Nephron (organoid): ENCODE results near the gene BRME1.

Experiments
- H3K27ac Mint-ChIP-seq, 3 experiments: 2 replicates each; pipeline ENCODE4 v1.8.0; 2020; ENCODE audit warnings: mixed read lengths in 3 of 3, mild to moderate bottlenecking in 2 of 3, moderate library complexity in 1 of 3
- H3K27me3 Mint-ChIP-seq: 2 replicates; pipeline ENCODE4 v1.8.0; 2021; ENCODE audit warnings: low read depth, mild to moderate bottlenecking, moderate library complexity, mixed read lengths
- H3K36me3 Mint-ChIP-seq: 2 replicates; pipeline ENCODE4 v1.8.0; 2020; ENCODE audit warnings: low read depth, mixed read lengths
- H3K4me1 Mint-ChIP-seq: 2 replicates; pipeline ENCODE4 v1.8.0; 2020; ENCODE audit warnings: mixed read lengths
- H3K4me3 Mint-ChIP-seq, 3 experiments: 2 replicates each; pipeline ENCODE4 v1.8.0; 2020; ENCODE audit warnings: mild to moderate bottlenecking in 3 of 3, mixed read lengths in 3 of 3, moderate library complexity in 2 of 3
- H3K9me3 Mint-ChIP-seq: 2 replicates; pipeline ENCODE4 v1.8.0; 2020; ENCODE audit warnings: mixed read lengths
- TF ChIP-seq, protein P1 (sequence below), 3 experiments: fragments of 200-600 bp; sonication (generic); IDR thresholded peaks; one replicate each; pipeline ENCODE4 v1.5.0; 2021; ENCODE audit warnings: antibody characterized with exemption in 3 of 3; ENCODE audit not compliant: unreplicated experiment in 3 of 3

BRME1 gene

DNA sequence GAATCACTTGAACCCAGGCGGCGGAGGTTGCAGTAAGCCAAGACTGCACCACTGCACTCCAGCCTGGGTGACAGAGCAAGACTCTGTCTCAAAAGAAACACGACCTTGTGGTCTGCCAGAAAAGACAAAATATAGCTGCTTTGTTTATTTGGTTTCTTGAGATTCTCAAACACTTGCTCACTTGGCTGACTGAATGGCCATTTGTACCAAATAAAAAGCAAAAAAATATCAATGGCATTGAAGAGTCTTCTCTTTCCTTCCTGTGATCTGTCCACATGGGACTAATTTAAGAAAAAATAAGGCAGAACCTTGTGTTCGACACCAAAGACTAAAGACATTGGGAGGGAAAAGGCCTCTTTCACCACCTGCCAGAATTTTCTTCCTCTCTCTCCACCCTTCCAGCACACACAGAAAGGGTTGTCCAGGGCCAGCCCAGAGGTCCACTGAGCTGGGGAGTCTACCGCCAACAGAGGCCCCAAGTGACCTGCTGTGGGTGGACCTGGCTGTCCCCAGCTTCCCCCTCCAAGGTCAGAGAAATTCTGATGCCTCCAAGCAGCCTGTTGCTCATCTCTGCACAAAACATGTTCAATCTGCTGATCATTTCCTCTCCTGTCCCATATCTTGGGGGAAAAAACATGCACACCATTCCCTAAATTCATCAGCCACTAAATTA, 5.9 kb downstream of the BRME1 start:
- no peaks in the 10 kb centered on the region for H3K9me3 Mint-ChIP-seq
- H3K27ac Mint-ChIP-seq: peak overlapping the region in 2 of 3 experiments; percentile 21 to 39
- H3K36me3 Mint-ChIP-seq: no peaks in the 10 kb centered on the region
- no peak overlapping the region for H3K4me3 Mint-ChIP-seq
- TF ChIP-seq, protein P1, sequence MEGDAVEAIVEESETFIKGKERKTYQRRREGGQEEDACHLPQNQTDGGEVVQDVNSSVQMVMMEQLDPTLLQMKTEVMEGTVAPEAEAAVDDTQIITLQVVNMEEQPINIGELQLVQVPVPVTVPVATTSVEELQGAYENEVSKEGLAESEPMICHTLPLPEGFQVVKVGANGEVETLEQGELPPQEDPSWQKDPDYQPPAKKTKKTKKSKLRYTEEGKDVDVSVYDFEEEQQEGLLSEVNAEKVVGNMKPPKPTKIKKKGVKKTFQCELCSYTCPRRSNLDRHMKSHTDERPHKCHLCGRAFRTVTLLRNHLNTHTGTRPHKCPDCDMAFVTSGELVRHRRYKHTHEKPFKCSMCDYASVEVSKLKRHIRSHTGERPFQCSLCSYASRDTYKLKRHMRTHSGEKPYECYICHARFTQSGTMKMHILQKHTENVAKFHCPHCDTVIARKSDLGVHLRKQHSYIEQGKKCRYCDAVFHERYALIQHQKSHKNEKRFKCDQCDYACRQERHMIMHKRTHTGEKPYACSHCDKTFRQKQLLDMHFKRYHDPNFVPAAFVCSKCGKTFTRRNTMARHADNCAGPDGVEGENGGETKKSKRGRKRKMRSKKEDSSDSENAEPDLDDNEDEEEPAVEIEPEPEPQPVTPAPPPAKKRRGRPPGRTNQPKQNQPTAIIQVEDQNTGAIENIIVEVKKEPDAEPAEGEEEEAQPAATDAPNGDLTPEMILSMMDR (IDR thresholded peaks at IDR 0.05; ENCODE audit: unreplicated experiment in 3 of 3): no peak
- no peaks in the 10 kb centered on the region for H3K27me3 Mint-ChIP-seq
- peaks cover 5% of the 10 kb centered on the region for H3K4me1 Mint-ChIP-seq

DNA sequence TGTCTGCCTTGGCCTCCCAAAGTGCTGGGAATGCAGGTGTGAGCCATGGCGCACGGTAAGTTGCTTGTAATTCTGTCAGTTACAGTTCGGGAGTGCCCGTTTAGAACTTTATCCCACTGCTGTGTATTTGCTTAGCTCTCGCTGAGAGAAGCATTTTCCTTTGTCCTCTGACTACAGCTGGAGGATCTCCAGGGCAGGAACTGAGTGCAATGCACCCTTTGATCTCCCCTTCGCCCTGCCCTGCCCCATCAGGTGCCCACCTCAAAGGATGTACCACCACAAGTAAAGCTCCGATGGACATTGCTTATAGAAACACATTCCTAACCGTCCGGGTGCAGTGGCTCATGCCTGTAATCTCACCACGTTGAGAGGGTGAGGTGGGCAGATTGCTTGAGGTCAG, 6.5 kb downstream of the BRME1 start:
- Mint-ChIP-seq H3K27me3 (no peaks in the 10 kb centered on the region), H3K36me3 (no peaks in the 10 kb centered on the region), H3K9me3 (no peaks in the 10 kb centered on the region), H3K4me3 (no peak overlapping the region), H3K4me1 (peaks cover 5% of the 10 kb centered on the region), H3K27ac (no peak overlapping the region)
- TF ChIP-seq, protein P1 (IDR thresholded peaks at IDR 0.05; ENCODE audit: unreplicated experiment in 3 of 3): no peak

DNA sequence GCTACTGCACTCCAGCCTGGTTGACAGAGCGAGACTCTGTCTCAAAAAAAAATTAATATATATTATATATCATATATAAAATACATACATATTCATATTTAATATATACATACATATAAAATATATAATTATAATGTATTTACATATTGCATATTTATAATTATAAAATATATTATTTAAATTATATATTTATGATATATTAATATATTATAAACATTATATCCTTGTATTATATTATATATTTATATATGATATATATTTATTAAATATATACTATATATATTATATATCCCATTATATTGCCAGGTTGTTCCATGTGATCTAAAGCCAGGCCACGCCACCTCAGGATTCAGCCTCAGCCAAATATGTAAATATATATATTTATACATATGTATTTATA, 9.7 kb downstream of the BRME1 start:
- H3K27ac Mint-ChIP-seq: no peak overlapping the region
- TF ChIP-seq, protein P1 (IDR thresholded peaks at IDR 0.05; ENCODE audit: unreplicated experiment in 3 of 3): no peak
- H3K4me3 Mint-ChIP-seq: no peak overlapping the region
- H3K27me3 Mint-ChIP-seq: no peaks in the 10 kb centered on the region
- H3K36me3 Mint-ChIP-seq: no peaks in the 10 kb centered on the region
- no peaks in the 10 kb centered on the region for H3K9me3 Mint-ChIP-seq
- H3K4me1 Mint-ChIP-seq: peaks cover 5% of the 10 kb centered on the region

DNA sequence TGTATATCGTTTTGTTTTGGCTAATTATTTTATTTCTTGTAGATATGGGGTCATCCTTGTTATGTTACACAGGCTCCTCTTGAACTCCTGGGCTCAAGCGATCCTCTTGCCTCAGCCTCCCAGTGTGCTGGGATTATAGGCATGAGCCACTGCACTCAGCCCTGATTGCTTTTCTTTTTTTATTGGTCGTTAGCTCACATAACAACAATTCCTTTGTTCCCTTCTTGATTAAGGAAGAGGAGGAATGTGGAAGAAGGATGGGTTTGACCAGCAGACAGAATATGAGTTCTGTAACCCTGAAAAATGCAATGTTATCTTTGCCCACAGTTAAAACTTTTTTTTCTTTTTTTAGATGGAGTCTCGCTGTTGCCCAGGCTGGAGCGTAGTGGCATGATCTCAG, 11.4 kb downstream of the BRME1 start:
- Mint-ChIP-seq H3K9me3 (no peaks in the 10 kb centered on the region), H3K27ac (no peak overlapping the region), H3K27me3 (no peaks in the 10 kb centered on the region), H3K4me1 (no peaks in the 10 kb centered on the region), H3K4me3 (no peak overlapping the region), H3K36me3 (no peaks in the 10 kb centered on the region)
- TF ChIP-seq, protein P1 (IDR thresholded peaks at IDR 0.05; ENCODE audit: unreplicated experiment in 3 of 3): no peak

DNA sequence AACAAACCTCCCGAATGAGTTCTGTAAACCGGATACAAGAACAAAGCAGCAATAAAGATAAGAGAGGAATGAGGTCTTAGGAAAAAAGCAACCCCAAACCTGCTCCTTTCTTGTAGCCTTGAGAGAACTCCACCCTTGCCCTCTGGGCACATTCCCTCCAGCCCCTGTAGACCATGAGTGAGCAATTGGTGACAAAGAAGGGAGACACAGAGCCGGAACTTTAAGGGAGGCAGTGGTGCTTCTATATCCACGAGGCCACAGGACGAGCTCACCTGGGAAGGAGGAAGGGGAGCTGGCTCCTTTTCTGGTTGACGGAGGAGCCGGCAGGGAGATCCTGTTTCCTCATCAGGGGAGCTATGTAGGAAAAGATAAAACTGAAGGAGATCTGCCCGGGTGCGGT, 13.0 kb downstream of the BRME1 start:
- Mint-ChIP-seq H3K36me3 (no peaks in the 10 kb centered on the region), H3K27ac (no peak overlapping the region), H3K9me3 (no peaks in the 10 kb centered on the region), H3K27me3 (no peaks in the 10 kb centered on the region), H3K4me1 (no peaks in the 10 kb centered on the region), H3K4me3 (no peak overlapping the region)
- TF ChIP-seq, protein P1 (IDR thresholded peaks at IDR 0.05; ENCODE audit: unreplicated experiment in 3 of 3): no peak

DNA sequence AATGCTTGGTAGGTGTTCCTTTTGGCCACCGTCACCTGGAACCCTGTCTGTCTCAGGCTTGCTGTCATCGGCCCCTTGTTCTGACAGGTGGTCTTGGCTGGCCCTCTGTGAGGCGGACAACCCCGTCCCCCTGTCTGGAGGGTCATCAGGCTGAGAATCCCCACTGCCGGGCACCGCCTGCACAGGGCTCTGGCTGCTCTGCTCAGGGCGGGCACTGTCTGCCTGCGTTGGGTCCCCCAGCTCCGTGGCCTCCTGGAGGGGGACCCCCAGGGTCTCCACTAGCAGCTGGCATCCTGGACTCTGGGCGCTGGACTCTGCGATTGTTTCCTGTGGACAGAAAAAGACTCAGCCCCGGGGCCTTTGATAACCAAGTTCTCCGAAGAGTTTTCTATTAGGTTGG, 15.8 kb downstream of the BRME1 start:
- Mint-ChIP-seq H3K36me3 (no peaks in the 10 kb centered on the region), H3K4me1 (no peaks in the 10 kb centered on the region), H3K9me3 (no peaks in the 10 kb centered on the region), H3K27ac (no peak overlapping the region), H3K4me3 (no peak overlapping the region), H3K27me3 (no peaks in the 10 kb centered on the region)
- TF ChIP-seq, protein P1 (IDR thresholded peaks at IDR 0.05; ENCODE audit: unreplicated experiment in 3 of 3): no peak
